Body of pancreas (tissue), 4 donors: Measurements from ENCODE around the gene STXBP1.

Source experiments
- CTCF ChIP-seq, 7 experiments: fragments of 450-650 bp in 4 of 7; fragments of 200-600 bp in 3 of 7; sonication (generic) in 3 of 7; IDR thresholded peaks; one replicate each; pipeline ENCODE4 v1.5.1; 2016 to 2019; ENCODE audit warnings: antibody characterized with exemption in 7 of 7
- POLR2A ChIP-seq, 3 donors: fragments of 450-650 bp; IDR thresholded peaks; one replicate each; pipeline ENCODE4 v1.6.1; 2016; ENCODE audit warnings: antibody characterized with exemption in 3 of 3, mild to moderate bottlenecking in 2 of 3

- TF ChIP-seq CTCF (IDR thresholded peaks at IDR 0.05) (no peak), POLR2A (IDR thresholded peaks at IDR 0.05) (no peak)
Observed at GRCh38 chr9:127720031-127720864, 108.2 kb downstream of the STXBP1 start.
